ENCODE data around the gene SLC38A1.

Gene SLC38A1

GRCh38 chr12:46268583-46269428 lies at the start of gene SLC38A1:
SLC38A1 (minus strand) TSS chr12:46269043; CDS start chr12:46239800, 29,243 bp downstream.
- Histone ChIP-seq H3K36me3 (ENCODE audit: control insufficient read depth, insufficient read depth, low read length) (no peaks in the 10 kb centered on the region), H3K27me3 (ENCODE audit: control insufficient read depth, insufficient read depth, low read length) (no peaks in the 10 kb centered on the region), H2AFZ (peak within 1 kb of the TSS; percentile 97), H3K79me2 (peaks cover 23% of the 10 kb centered on the region), H3K9me3 (ENCODE audit: control insufficient read depth, low read length) (no peaks in the 10 kb centered on the region), H3K4me3 (ENCODE audit: low read depth, low read length) (peak within 1 kb of the TSS; percentile 76), H3K27ac (peak within 1 kb of the TSS; percentile 96), H3K9ac (peak within 1 kb of the TSS; percentile 82), H3K4me2 (ENCODE audit: low read length) (peak within 1 kb of the TSS; percentile 89), H3K4me1 (peaks cover 15% of the 10 kb centered on the region)
- peak; percentile 13 for TF ChIP-seq CTCF (IDR thresholded peaks at IDR 0.05)

GRCh38 chr12:46318037-46318436 lies 49.2 kb upstream of the SLC38A1 start:
- Histone ChIP-seq H3K4me3 (ENCODE audit: low read depth, low read length) (no peak overlapping the region), H2AFZ (no peak overlapping the region), H3K79me2 (no peaks in the 10 kb centered on the region), H3K9me3 (ENCODE audit: control insufficient read depth, low read length) (peaks cover 3% of the 10 kb centered on the region), H3K27me3 (ENCODE audit: control insufficient read depth, insufficient read depth, low read length) (no peaks in the 10 kb centered on the region), H3K36me3 (ENCODE audit: control insufficient read depth, insufficient read depth, low read length) (no peaks in the 10 kb centered on the region), H3K4me2 (ENCODE audit: low read length) (no peak overlapping the region), H3K9ac (no peak overlapping the region), H3K4me1 (no peaks in the 10 kb centered on the region), H3K27ac (no peak overlapping the region)
- no peak for TF ChIP-seq CTCF (IDR thresholded peaks at IDR 0.05)

- Histone ChIP-seq H3K79me2 (no peaks in the 10 kb centered on the region), H3K9me3 (ENCODE audit: control insufficient read depth, low read length) (no peaks in the 10 kb centered on the region), H3K4me1 (no peaks in the 10 kb centered on the region), H3K27ac (no peak overlapping the region), H3K9ac (no peak overlapping the region), H3K4me2 (ENCODE audit: low read length) (no peak overlapping the region), H3K36me3 (ENCODE audit: control insufficient read depth, insufficient read depth, low read length) (no peaks in the 10 kb centered on the region), H3K27me3 (ENCODE audit: control insufficient read depth, insufficient read depth, low read length) (no peaks in the 10 kb centered on the region), H2AFZ (peak overlapping the region; percentile 9), H3K4me3 (ENCODE audit: low read depth, low read length) (no peak overlapping the region)
- TF ChIP-seq CTCF (IDR thresholded peaks at IDR 0.05), result no peak
Measured at GRCh38 chr12:46304070-46304469, 35.2 kb upstream of the SLC38A1 start.

GRCh38 chr12:46303039-46303666 lies 34.3 kb upstream of the SLC38A1 start:
- Histone ChIP-seq H3K9me3 (ENCODE audit: control insufficient read depth, low read length) (no peaks in the 10 kb centered on the region), H3K27me3 (ENCODE audit: control insufficient read depth, insufficient read depth, low read length) (no peaks in the 10 kb centered on the region), H3K4me2 (ENCODE audit: low read length) (no peak overlapping the region), H2AFZ (peak overlapping the region; percentile 3), H3K79me2 (no peaks in the 10 kb centered on the region), H3K27ac (no peak overlapping the region), H3K4me1 (no peaks in the 10 kb centered on the region), H3K4me3 (ENCODE audit: low read depth, low read length) (no peak overlapping the region), H3K36me3 (ENCODE audit: control insufficient read depth, insufficient read depth, low read length) (no peaks in the 10 kb centered on the region), H3K9ac (no peak overlapping the region)
- peak; percentile 75 for TF ChIP-seq CTCF (IDR thresholded peaks at IDR 0.05)

Data from parathyroid adenoma (tissue), 2 donors.